ENCODE results near the gene SLC17A2. TPM values are rescaled to one million over a fixed set of nuclear protein-coding genes. Genes with fewer than 3 reads are reported as not detected.

The SLC17A2 gene
- total RNA-seq, 1 donor from 2014 or later = not detected

GRCh38 chr6:25943887-25944286 is 13.4 kb upstream of the SLC17A2 start:
- H3K36me3 ChIP-seq = no peaks in the 10 kb centered on the region
- intact Hi-C loops (cut with DNase I) = loop anchor here (2.0 kb wide), 1 partner anchor 155 kb away; no protein-coding TSS in a partner anchor
- H3K4me1 ChIP-seq = no peaks in the 10 kb centered on the region
- no peak for DNase-seq (ENCODE audit: low spot score in 2 of 2)
- no peak for TF ChIP-seq CTCF (IDR thresholded peaks at IDR 0.05)
- no peak overlapping the region for H3K4me3 ChIP-seq
- no peak overlapping the region for H3K27ac ChIP-seq
- H3K9me3 ChIP-seq = no peaks in the 10 kb centered on the region
- H3K27me3 ChIP-seq = no peaks in the 10 kb centered on the region

- intact Hi-C loops (cut with DNase I) = loop anchor here (2.0 kb wide), 1 partner anchor 154 kb away; no protein-coding TSS in a partner anchor
- no peak overlapping the region for H3K4me3 ChIP-seq
- no peak overlapping the region for H3K27ac ChIP-seq
- no peaks in the 10 kb centered on the region for H3K9me3 ChIP-seq
- peak in 2 of 3 experiments; percentile 38 to 60 for TF ChIP-seq CTCF (IDR thresholded peaks at IDR 0.05)
- H3K27me3 ChIP-seq = no peaks in the 10 kb centered on the region
- no peaks in the 10 kb centered on the region for H3K36me3 ChIP-seq
- DNase-seq (ENCODE audit: low spot score in 2 of 2) = no peak
- no peaks in the 10 kb centered on the region for H3K4me1 ChIP-seq
Measured at GRCh38 chr6:25942561-25943147, 12.2 kb upstream of the SLC17A2 start.

GRCh38 chr6:25939593-25939992 is 9.1 kb upstream of the SLC17A2 start:
- Histone ChIP-seq H3K36me3 (no peaks in the 10 kb centered on the region), H3K27me3 (no peaks in the 10 kb centered on the region), H3K4me3 (no peak overlapping the region), H3K9me3 (no peaks in the 10 kb centered on the region), H3K4me1 (no peaks in the 10 kb centered on the region), H3K27ac (no peak overlapping the region)
- intact Hi-C loops (cut with DNase I) = no loop called here
- no peak for DNase-seq (ENCODE audit: low spot score in 2 of 2)
- no peak for TF ChIP-seq CTCF (IDR thresholded peaks at IDR 0.05)

- no peaks in the 10 kb centered on the region for H3K4me1 ChIP-seq
- H3K4me3 ChIP-seq = no peak overlapping the region
- no peak for DNase-seq (ENCODE audit: low spot score in 2 of 2)
- no peaks in the 10 kb centered on the region for H3K36me3 ChIP-seq
- no peaks in the 10 kb centered on the region for H3K9me3 ChIP-seq
- no peak overlapping the region for H3K27ac ChIP-seq
- TF ChIP-seq CTCF (IDR thresholded peaks at IDR 0.05) = no peak
- no peaks in the 10 kb centered on the region for H3K27me3 ChIP-seq
- intact Hi-C loops (cut with DNase I) = no loop called here
Measured at GRCh38 chr6:25935953-25936352, 5.5 kb upstream of the SLC17A2 start.

GRCh38 chr6:25934735-25935313 is 4.3 kb upstream of the SLC17A2 start:
- Histone ChIP-seq H3K36me3 (no peaks in the 10 kb centered on the region), H3K27ac (no peak overlapping the region), H3K9me3 (no peaks in the 10 kb centered on the region), H3K4me1 (no peaks in the 10 kb centered on the region), H3K27me3 (no peaks in the 10 kb centered on the region), H3K4me3 (no peak overlapping the region)
- no peak for TF ChIP-seq CTCF (IDR thresholded peaks at IDR 0.05)
- DNase-seq (ENCODE audit: low spot score in 2 of 2) = no peak
- intact Hi-C loops (cut with DNase I) = no loop called here

Measured in ascending aorta (tissue), 2 donors.